HG03175 (cell line): ENCODE data around the gene ABHD12.
"Not testable (repeated sequence)": the region's sequence is repeated elsewhere in the genome, so short reads cannot be mapped to it uniquely, and the experiment has no call there.

ENCODE experiments used
- ATAC-seq: cut with Tn5 transposase; IDR thresholded peaks from one replicate; pipeline ENCODE4 v1.9.1; 2021; ENCODE audit warnings: mild to moderate bottlenecking, moderate library complexity; ENCODE audit not compliant: unreplicated experiment

Gene ABHD12

DNA sequence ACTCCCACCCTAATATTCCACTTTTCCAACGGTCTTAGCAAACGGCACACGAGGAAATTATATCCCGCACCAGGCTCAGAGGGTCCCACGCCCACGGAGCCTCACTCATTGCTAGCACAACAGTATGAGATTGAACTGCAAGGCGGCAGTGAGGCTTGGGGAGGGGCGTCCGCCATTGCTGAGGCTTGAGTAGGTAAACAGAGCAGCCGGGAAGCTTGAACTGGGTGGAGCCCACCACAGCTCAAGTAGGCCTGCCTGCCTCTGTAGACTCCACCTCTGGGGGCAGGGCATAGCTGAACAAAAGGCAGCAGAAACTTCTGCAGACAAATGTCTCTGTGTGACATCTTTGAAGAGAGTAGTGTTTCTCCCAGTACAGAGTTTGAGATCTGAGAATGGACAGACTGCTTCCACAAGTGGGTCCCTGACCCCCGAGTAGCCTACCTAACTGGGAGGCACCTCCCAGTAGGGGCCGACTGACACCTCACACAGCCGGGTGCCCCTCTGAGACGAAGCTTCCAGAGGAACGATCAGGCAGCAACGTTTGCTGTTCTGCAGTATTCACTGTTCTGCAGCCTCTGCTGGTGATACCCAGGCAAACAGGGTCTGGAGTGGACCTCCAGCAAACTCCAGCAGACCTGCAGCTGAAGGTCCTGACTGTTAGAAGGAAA, 129.7 kb downstream of the ABHD12 start:
- not testable (repeated sequence) for ATAC-seq

- ATAC-seq = no peak
Measured at GRCh38 chr20:25259788-25260254, 130.8 kb downstream of the ABHD12 start.

GRCh38 chr20:25259358-25259757, 131.3 kb downstream of the ABHD12 start:
- ATAC-seq = no peak

GRCh38 chr20:25258828-25259227, 131.8 kb downstream of the ABHD12 start:
- no peak for ATAC-seq

- ATAC-seq = no peak
Measured at GRCh38 chr20:25258476-25258805, 132.2 kb downstream of the ABHD12 start.

- no peak for ATAC-seq
Measured at GRCh38 chr20:25257756-25258475, 132.7 kb downstream of the ABHD12 start.

- ATAC-seq = no peak
Measured at GRCh38 chr20:25257130-25257529, 133.5 kb downstream of the ABHD12 start.

DNA sequence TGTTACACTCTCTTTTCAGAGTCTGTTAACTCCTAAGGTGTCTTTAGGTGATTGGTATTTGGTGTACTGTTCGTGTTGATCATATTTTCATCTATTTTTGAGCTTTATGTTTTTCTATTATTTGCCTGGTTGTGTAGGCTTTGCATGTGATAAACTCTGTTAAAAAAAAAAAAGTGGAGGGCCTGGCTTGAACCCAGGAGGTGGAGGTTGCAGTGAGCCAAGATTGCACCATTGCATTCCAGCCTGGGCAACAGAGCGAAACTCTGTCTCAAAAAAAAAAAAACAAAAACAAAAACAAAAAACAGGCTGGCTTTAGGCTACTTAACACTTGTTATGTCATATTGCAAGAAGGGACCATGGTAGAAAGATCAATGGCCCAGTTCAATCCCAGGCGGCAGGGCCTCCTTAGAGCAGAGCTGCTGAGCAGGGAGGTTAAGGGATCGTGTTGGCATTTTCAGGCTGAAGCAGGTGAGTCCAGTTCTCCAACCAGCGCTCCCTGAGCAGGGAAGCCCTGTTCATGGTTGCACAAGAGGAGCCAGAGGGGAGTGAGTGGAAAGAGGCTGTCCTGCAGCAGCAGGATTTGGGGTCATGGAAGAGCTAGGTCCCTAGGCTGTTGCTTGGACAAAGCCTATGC, 134.3 kb downstream of the ABHD12 start:
- no peak for ATAC-seq

- no peak for ATAC-seq
Measured at GRCh38 chr20:25254986-25255680, 135.5 kb downstream of the ABHD12 start.

DNA sequence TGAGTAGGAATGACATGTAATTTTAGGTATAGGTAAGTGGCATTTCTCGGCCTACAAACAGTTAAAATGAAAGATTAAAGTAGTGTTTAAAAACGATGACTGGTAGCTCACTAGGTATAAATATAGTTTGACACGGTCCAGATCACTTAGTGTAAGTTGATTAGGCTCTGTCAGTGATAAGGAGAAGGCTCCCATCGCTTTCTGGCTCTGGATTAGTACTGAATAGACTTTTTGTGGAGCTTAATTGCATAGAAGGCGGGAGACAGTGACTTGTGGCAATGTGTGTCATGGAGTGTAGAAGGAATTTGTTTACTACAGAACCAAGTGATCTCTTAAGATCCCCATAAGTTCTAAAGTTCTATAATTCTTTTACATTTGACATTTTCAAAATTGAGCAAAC, 136.1 kb downstream of the ABHD12 start:
- ATAC-seq = no peak

GRCh38 chr20:25253606-25254275, 136.9 kb downstream of the ABHD12 start:
- no peak for ATAC-seq

DNA sequence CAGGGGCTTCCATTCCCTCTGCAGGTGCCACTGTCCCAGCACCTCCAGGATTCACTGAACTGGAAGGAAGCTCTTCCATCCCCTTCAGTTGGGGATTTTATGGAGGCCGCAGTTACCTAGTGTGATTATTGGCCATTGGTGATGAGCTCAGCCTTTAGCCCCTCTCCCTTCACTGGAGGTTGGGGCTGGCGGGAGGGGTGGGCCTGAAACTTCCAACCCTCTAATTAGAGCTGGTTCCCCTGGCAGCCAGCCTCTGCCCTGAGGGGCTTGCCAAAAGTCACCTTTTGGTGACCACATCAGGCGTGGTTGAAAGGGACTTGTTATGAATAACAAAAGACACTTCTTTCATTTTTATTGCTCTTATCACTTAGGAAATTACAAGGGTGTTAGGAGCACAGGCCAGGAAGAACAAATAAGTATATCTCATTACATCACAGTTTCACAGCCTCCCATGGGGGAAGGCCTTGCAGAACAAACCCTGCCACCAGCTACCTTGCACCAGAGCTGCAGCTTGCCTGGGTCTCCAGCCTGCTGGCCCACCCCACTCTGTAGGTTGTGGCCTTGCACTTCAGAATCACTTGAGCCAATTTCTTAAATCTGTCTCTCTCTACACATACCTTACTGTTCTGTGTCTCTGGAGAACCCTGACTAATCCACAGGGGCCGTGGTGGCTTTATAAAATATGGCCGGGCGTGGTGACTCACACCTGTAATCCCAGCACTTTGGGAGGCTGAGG, 137.8 kb downstream of the ABHD12 start:
- ATAC-seq = no peak

- no peak for ATAC-seq
Measured at GRCh38 chr20:25252230-25252651, 138.4 kb downstream of the ABHD12 start.

GRCh38 chr20:25251558-25251957, 139.1 kb downstream of the ABHD12 start:
- ATAC-seq = no peak

DNA sequence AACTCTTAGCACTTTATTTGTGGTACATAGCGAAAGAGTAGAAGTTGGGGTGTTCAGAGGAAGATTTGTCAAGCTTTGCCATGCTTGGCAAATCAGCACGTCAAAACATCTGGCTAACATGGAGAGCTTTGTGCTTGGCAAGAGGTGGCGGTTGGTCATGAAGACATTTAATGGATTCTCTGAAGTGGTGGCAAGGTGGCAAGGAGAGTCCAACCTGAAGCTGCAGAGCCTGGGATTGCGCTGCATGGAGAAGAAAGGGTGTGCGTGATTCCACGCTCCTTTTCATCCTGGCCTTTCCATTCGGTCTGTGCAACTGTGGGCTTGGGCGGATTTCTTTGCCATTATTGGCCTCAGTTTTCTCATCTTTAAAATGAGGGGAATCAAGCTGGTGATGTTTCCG, 139.6 kb downstream of the ABHD12 start:
- ATAC-seq = no peak

DNA sequence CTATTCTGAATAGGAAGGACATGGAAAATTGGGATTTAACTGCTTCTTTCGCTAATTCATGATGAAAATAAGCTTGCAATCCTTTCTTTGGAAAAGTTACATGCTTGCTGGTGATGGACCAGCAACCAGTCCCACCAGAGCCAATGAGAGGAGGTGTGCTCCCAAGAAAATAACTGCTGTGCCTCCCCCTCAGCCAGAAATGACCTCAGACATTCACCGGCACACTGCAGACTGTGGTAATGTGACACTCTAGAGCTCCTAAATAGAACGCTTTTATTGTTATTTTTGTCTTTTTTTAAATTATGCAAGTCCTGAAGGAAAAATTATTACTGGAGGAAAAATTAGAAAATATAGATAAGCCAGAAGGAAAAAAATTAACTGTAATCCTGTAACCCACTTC, 140.1 kb downstream of the ABHD12 start:
- ATAC-seq = no peak
